NCI-H510A (cell line): ENCODE data around the gene MOGAT1.
"Not testable (repeated sequence)": the region's sequence is repeated elsewhere in the genome, so short reads cannot be mapped to it uniquely, and the experiment has no call there.

Experiments used
- DNase-seq: peaks from one replicate; lab custom pipeline; 2025; lab: John Stamatoyannopoulos, UW

Gene MOGAT1

GRCh38 chr2:222710736-222711135 lies 39.3 kb downstream of the MOGAT1 start:
- DNase-seq, result no peak

GRCh38 chr2:222711315-222711940 lies 40.0 kb downstream of the MOGAT1 start:
- DNase-seq, result no peak

- no peak for DNase-seq
These were observed 41.5 kb downstream of the MOGAT1 start for GRCh38 chr2:222713002-222713401.

GRCh38 chr2:222714361-222715241 lies 43.1 kb downstream of the MOGAT1 start:
- DNase-seq, result no peak

- DNase-seq, result no peak
These were observed 44.3 kb downstream of the MOGAT1 start for GRCh38 chr2:222715742-222716141.

- DNase-seq, result not testable (repeated sequence)
These were observed 48.3 kb downstream of the MOGAT1 start for GRCh38 chr2:222719787-222720186.

GRCh38 chr2:222721597-222721996 lies 50.1 kb downstream of the MOGAT1 start:
- DNase-seq, result not testable (repeated sequence)

- DNase-seq, result no peak
These were observed 51.0 kb downstream of the MOGAT1 start for GRCh38 chr2:222722327-222722946.

- no peak for DNase-seq
These were observed 52.8 kb downstream of the MOGAT1 start for GRCh38 chr2:222724208-222724607.

- no peak for DNase-seq
These were observed 57.2 kb downstream of the MOGAT1 start for GRCh38 chr2:222728621-222729020.

GRCh38 chr2:222730366-222730999 lies 59.0 kb downstream of the MOGAT1 start:
- no peak for DNase-seq

- DNase-seq, result no peak
These were observed 59.8 kb downstream of the MOGAT1 start for GRCh38 chr2:222731201-222731621.

- no peak for DNase-seq
These were observed 61.2 kb downstream of the MOGAT1 start for GRCh38 chr2:222732489-222733178.

GRCh38 chr2:222733470-222733845 lies 62.0 kb downstream of the MOGAT1 start:
- no peak for DNase-seq

- no peak for DNase-seq
These were observed 62.6 kb downstream of the MOGAT1 start for GRCh38 chr2:222733846-222734702.

GRCh38 chr2:222734703-222735014 lies 63.2 kb downstream of the MOGAT1 start:
- DNase-seq, result no peak

GRCh38 chr2:222736301-222736700 lies 64.8 kb downstream of the MOGAT1 start:
- no peak for DNase-seq

- no peak for DNase-seq
These were observed 65.5 kb downstream of the MOGAT1 start for GRCh38 chr2:222736924-222737323.

GRCh38 chr2:222738312-222738711 lies 66.9 kb downstream of the MOGAT1 start:
- no peak for DNase-seq

GRCh38 chr2:222738809-222739208 lies 67.4 kb downstream of the MOGAT1 start:
- DNase-seq, result no peak

GRCh38 chr2:222739939-222740338 lies 68.5 kb downstream of the MOGAT1 start:
- DNase-seq, result no peak
